ENCODE measurements around the gene SRPK3. TPM values are rescaled to one million over a fixed set of nuclear protein-coding genes. Genes with fewer than 3 reads are reported as not detected.

SRPK3 gene
- total RNA-seq, 2 experiments from 2014 or later, result not detected

GRCh38 chrX:153778181-153778580 is 2.7 kb upstream of the SRPK3 start:
- Mint-ChIP-seq H3K36me3 (ENCODE audit: low read depth) (no peaks in the 10 kb centered on the region), H3K9me3 (no peaks in the 10 kb centered on the region), H3K4me3 (no peak overlapping the region), H3K4me1 (ENCODE audit: low read depth) (peaks cover 5% of the 10 kb centered on the region), H3K27ac (no peak overlapping the region), H3K27me3 (peaks cover 5% of the 10 kb centered on the region)
- ChIA-PET CTCF (no interaction called here), POLR2A (interaction anchor here (0.9 kb wide), 1 partner anchor 74 kb away, joined by 3 read pairs; no protein-coding TSS in a partner anchor)
- intact Hi-C loops (cut with DNase I, micrococcal nuclease), result no loop called here
- peaks cover 0 to 6% of the 10 kb centered on the region in 2 experiments for H3K9me3 ChIP-seq (ENCODE audit: control insufficient read depth in 1 of 2, insufficient read depth in 1 of 2, low read length in 2 of 2)
- peaks cover 0 to 4% of the 10 kb centered on the region in 2 experiments for H3K27me3 ChIP-seq (ENCODE audit: control insufficient read depth in 1 of 2, insufficient read depth in 2 of 2, low read length in 2 of 2)
- ATAC-seq (ENCODE audit: poor library complexity), result no peak
- no peak overlapping the region for H3K4me3 ChIP-seq (ENCODE audit: low read length)
- no peak for TF ChIP-seq CTCF (IDR thresholded peaks at IDR 0.05)
- no peak overlapping the region for H3K27ac ChIP-seq (ENCODE audit: low read depth in 1 of 2, low read length in 2 of 2)
- no peak for DNase-seq
- H3K4me1 ChIP-seq (ENCODE audit: insufficient read depth, low read length), result no peaks in the 10 kb centered on the region
- no peaks in the 10 kb centered on the region for H3K36me3 ChIP-seq (ENCODE audit: insufficient read depth, low read length)

GRCh38 chrX:153778684-153779101 is 2.1 kb upstream of the SRPK3 start:
- no peak overlapping the region for H3K27ac ChIP-seq (ENCODE audit: low read depth in 1 of 2, low read length in 2 of 2)
- no peak for ATAC-seq (ENCODE audit: poor library complexity)
- no peaks in the 10 kb centered on the region for H3K36me3 Mint-ChIP-seq (ENCODE audit: low read depth)
- peaks cover 5% of the 10 kb centered on the region for H3K4me1 Mint-ChIP-seq (ENCODE audit: low read depth)
- peaks cover 5% of the 10 kb centered on the region for H3K27me3 Mint-ChIP-seq
- no peaks in the 10 kb centered on the region for H3K9me3 Mint-ChIP-seq
- no peak overlapping the region for H3K27ac Mint-ChIP-seq
- no peak for DNase-seq
- H3K9me3 ChIP-seq (ENCODE audit: control insufficient read depth in 1 of 2, insufficient read depth in 1 of 2, low read length in 2 of 2), result peaks cover 0 to 6% of the 10 kb centered on the region in 2 experiments
- POLR2A ChIA-PET, result interaction anchor here (0.9 kb wide), 1 partner anchor 75 kb away, joined by 3 read pairs; no protein-coding TSS in a partner anchor
- H3K4me1 ChIP-seq (ENCODE audit: insufficient read depth, low read length), result no peaks in the 10 kb centered on the region
- no peaks in the 10 kb centered on the region for H3K36me3 ChIP-seq (ENCODE audit: insufficient read depth, low read length)
- H3K4me3 ChIP-seq (ENCODE audit: low read length), result no peak overlapping the region
- H3K27me3 ChIP-seq (ENCODE audit: control insufficient read depth in 1 of 2, insufficient read depth in 2 of 2, low read length in 2 of 2), result peaks cover 0 to 4% of the 10 kb centered on the region in 2 experiments
- H3K4me3 Mint-ChIP-seq, result no peak overlapping the region
- CTCF ChIA-PET, result no interaction called here
- intact Hi-C loops (cut with DNase I, micrococcal nuclease), result no loop called here
- TF ChIP-seq CTCF (IDR thresholded peaks at IDR 0.05), result no peak

GRCh38 chrX:153779891-153780677 is 757 bp upstream of the SRPK3 start:
- Mint-ChIP-seq H3K27ac (no peak overlapping the region), H3K27me3 (peaks cover 5% of the 10 kb centered on the region), H3K36me3 (ENCODE audit: low read depth) (no peaks in the 10 kb centered on the region), H3K4me3 (no peak overlapping the region), H3K9me3 (no peaks in the 10 kb centered on the region), H3K4me1 (ENCODE audit: low read depth) (peaks cover 5% of the 10 kb centered on the region)
- Histone ChIP-seq H3K4me1 (ENCODE audit: insufficient read depth, low read length) (no peaks in the 10 kb centered on the region), H3K9me3 (ENCODE audit: control insufficient read depth in 1 of 2, insufficient read depth in 1 of 2, low read length in 2 of 2) (peaks cover 0 to 6% of the 10 kb centered on the region in 2 experiments), H3K4me3 (ENCODE audit: low read length) (no peak overlapping the region), H3K27ac (ENCODE audit: low read depth in 1 of 2, low read length in 2 of 2) (no peak overlapping the region), H3K27me3 (ENCODE audit: control insufficient read depth in 1 of 2, insufficient read depth in 2 of 2, low read length in 2 of 2) (peaks cover 0 to 4% of the 10 kb centered on the region in 2 experiments), H3K36me3 (ENCODE audit: insufficient read depth, low read length) (no peaks in the 10 kb centered on the region)
- ChIA-PET CTCF (interaction anchor here (0.5 kb wide), 1 partner anchor 40 kb away, joined by 3 read pairs; no protein-coding TSS in a partner anchor), POLR2A (no interaction called here)
- TF ChIP-seq CTCF (IDR thresholded peaks at IDR 0.05), result no peak
- ATAC-seq (ENCODE audit: poor library complexity) (no peak), DNase-seq (no peak)
- intact Hi-C loops (cut with DNase I, micrococcal nuclease), result no loop called here

Data from CD4-positive, alpha-beta T cell (primary cell).